ENCODE data around the gene CEP131.

DNA sequence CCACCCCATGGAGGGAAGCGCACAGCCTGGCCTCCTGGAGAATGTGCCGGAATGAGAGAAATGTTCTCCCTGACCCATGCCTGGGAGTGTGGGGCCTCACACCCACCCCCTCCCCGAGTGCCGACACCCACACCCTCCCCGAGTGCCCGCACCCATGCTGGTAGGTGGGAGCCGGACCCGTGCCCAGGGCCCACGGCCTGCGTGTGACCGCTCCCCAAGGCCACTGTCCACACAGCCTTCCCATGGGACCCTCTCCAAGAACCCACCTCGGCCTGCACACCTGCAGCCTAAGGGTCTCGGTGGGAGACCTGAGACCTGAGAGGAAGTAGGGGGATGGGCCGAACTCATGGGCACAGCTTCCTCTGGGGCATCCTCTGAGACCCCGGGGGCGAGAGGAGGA is 60.8 kb downstream of the CEP131 start:
- no peak for TF ChIP-seq REST (IDR thresholded peaks at IDR 0.05)
- no peak for TF ChIP-seq CTCF (IDR thresholded peaks at IDR 0.05)
- TF ChIP-seq SREBF2 (IDR thresholded peaks at IDR 0.05): no peak
- no peak for TF ChIP-seq CEBPB (IDR thresholded peaks at IDR 0.05)
- no peak for TF ChIP-seq MYC (IDR thresholded peaks at IDR 0.05; ENCODE audit: borderline replicate concordance, low read length)
- TF ChIP-seq SMC3 (IDR thresholded peaks at IDR 0.05): no peak
- TF ChIP-seq JUN (IDR thresholded peaks at IDR 0.05): no peak
- TF ChIP-seq POLR2A (IDR thresholded peaks at IDR 0.05; ENCODE audit: low read length): no peak
- TF ChIP-seq RFX5 (IDR thresholded peaks at IDR 0.05): no peak
- no peak for TF ChIP-seq CHD2 (IDR thresholded peaks at IDR 0.05; ENCODE audit: low read length, partially characterized antibody)
- TF ChIP-seq, protein P1, sequence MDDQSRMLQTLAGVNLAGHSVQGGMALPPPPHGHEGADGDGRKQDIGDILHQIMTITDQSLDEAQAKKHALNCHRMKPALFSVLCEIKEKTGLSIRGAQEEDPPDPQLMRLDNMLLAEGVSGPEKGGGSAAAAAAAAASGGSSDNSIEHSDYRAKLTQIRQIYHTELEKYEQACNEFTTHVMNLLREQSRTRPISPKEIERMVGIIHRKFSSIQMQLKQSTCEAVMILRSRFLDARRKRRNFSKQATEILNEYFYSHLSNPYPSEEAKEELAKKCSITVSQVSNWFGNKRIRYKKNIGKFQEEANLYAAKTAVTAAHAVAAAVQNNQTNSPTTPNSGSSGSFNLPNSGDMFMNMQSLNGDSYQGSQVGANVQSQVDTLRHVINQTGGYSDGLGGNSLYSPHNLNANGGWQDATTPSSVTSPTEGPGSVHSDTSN (IDR thresholded peaks at IDR 0.05): no peak
- TF ChIP-seq MAZ (IDR thresholded peaks at IDR 0.05; ENCODE audit: borderline replicate concordance, low read depth, low read length): no peak
- no peak for TF ChIP-seq ZFP36 (IDR thresholded peaks at IDR 0.05; ENCODE audit: borderline replicate concordance, partially characterized antibody)
- no peak for TF ChIP-seq NFE2L2 (conservative IDR thresholded peaks at IDR 0.05; ENCODE audit: low read length)

Measured in A549 (cell line).